GM18502 (cell line): Measurements from ENCODE around the gene METRN.

Experiments
- ATAC-seq: cut with Tn5 transposase; IDR thresholded peaks from one replicate; pipeline ENCODE4 v1.9.1; 2021; ENCODE audit warnings: mild to moderate bottlenecking; ENCODE audit not compliant: unreplicated experiment, poor library complexity

METRN gene

DNA sequence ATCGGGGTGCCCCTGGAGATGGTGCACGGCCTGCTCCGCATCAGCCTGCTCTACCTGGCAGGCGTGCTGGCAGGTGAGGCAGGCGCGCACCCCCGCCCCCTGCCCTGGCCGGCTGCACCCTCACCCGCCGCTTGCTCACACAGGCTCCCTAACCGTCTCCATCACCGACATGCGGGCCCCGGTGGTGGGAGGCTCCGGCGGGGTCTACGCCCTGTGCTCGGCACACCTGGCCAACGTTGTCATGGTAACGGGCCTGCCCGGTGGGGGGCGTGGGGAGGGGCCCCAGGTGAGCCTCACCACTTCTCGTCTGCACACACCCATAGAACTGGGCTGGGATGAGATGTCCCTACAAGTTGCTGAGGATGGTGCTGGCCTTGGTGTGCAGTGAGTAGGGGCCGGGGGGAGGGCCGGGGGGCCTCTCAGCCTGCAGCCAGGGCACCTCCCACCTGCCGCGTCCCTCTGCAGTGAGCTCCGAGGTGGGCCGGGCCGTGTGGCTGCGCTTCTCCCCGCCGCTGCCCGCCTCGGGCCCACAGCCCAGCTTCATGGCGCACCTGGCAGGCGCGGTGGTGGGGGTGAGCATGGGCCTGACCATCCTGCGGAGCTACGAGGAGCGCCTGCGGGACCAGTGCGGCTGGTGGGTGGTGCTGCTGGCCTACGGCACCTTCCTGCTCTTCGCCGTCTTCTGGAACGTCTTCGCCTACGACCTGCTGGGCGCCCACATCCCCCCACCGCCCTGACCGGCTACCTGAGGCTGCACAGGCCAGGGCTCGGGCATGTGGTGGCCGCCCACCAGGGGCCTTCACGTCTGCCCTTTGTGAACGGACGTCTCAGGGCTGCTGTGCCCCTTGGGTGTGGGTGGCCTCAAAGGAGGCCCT is 37.4 kb upstream of the METRN start:
- no peak for ATAC-seq

DNA sequence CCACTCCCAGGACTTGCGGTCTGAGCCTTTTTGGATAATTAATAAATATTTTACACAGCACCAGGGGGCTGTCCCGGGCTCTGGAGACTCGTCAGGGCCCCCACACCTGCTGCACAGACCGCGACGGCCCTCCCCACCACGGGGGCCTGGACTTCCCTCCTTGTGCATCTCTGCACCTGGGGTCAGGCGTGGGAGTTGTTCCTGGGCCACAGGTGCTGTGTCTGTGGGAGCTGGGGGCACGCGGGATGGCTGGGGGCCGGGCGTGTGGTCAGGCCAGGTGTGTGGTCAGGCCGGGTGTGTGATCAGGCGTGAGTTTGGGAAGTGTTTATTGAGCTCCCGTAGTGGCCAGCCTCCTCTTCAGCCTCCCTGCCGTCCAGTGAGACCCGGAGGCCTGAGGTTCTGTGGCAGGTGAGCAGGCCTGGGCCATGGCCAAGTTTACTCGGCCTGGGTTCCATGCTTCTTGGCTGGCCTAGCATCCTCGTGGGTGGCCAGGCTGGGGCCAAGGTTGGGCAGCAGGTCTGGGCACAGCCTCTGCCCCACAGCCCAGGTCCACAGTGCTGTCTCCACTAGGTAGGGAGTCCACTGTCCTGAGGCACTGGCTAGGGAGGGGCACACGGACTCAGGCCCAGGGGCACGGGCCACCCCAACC is 36.6 kb upstream of the METRN start:
- no peak for ATAC-seq

- ATAC-seq: no peak
Measured at GRCh38 chr16:678858-679813, 35.8 kb upstream of the METRN start.

GRCh38 chr16:679814-680624 is 34.9 kb upstream of the METRN start, which contains the start of gene STUB1:
Gene STUB1, plus strand, starts transcription at chr16:680410. Its CDS starts 116 bp downstream, at chr16:680526.
- ATAC-seq: peak; percentile 41

DNA sequence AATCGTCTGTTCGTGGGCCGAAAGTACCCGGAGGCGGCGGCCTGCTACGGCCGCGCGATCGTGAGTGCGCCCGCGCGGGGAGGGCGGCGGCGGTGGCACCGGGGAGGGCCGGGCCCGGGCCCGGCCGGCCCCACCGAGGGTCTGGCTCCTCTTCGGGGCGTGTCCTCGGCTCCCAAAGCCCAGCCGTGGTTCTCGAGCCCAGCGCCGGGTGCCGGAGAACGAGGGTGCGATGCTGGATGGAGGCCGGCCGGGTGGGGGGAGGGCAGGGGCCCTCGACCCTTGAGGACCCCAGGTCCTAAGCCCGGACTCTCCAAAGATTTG is 34.3 kb upstream of the METRN start:
- no peak for ATAC-seq

GRCh38 chr16:680967-681745 is 33.8 kb upstream of the METRN start:
- no peak for ATAC-seq

GRCh38 chr16:681746-682427 is 33.0 kb upstream of the METRN start:
- no peak for ATAC-seq

- no peak for ATAC-seq
Measured at GRCh38 chr16:682493-683395, 32.2 kb upstream of the METRN start.

GRCh38 chr16:683396-684070 is 31.4 kb upstream of the METRN start:
- no peak for ATAC-seq

DNA sequence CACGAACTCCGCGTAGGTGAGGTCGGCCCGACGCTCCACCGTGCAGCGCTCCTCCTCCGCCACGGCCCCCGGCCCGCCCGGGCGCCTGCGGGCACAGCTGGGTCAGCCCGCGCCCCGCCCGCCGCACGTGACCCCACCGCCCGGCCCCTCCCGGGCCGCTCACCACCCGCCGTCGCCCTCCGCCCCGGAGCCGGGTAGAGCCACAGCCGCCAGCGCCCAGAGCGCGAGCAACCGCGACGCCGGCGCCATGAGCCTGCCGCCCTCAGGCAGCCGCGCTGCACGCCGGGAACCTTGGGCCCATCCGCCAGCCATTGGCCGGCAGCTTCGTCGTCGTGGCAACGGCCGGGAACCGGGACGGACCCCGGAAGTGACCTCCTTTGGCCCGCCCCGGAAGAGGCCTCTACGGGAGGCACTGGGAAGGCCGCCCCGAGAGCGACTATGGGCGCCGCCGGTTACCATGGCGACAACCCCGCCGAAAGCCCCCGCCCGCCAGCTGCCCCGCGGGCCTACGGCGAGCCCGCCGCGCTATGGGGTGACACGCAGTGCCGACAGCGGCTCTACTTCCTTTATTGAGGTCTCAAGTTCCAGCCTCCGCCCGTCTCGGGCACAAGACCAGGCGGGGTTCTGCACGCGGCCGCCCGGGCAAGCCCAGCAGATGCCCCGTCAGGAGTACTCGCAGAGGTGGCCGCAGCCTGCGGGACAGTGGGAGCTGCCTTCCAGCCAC is 30.7 kb upstream of the METRN start, which contains the start of gene JMJD8:
Gene JMJD8, minus strand, starts transcription at position 264 of the 724 bp plus-strand sequence. Its CDS starts 15 bp downstream, at position 249.
- peak; percentile 68 for ATAC-seq

DNA sequence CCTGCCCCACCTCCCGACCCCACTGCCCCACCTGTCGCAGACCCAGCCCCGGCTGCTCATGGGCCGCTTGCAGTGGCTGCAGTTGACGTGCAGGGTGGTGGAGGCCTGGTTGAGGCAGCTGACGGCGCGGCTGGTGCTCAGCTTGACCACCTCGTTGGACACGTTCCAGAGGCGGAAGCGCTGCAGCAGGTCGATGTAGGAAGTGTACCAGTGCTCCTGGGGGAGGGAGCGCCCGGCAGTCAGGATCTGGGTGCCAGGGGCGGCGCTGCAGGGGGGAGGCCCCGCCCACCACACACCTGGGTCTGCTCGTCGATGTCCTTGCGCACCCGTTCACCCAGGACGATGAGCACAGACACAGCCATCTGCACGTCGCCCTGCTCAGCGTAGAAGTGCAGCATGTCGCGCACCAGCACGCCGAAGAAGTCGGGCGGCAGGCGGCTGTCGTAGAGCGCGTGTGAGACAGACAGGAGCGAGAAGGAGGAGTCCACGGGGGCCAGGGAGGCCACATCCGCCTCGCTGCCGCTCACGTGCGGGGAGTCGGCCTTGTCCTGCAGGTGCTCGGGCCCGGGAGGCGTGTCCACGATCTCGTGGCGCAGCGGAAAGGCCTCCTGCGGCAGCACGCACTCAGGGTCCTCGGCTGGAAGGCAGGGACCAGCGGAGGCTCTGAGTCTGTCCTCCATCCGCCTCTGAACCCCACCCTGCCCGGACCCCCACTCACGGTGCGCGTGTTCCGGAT is 29.8 kb upstream of the METRN start:
- no peak for ATAC-seq

DNA sequence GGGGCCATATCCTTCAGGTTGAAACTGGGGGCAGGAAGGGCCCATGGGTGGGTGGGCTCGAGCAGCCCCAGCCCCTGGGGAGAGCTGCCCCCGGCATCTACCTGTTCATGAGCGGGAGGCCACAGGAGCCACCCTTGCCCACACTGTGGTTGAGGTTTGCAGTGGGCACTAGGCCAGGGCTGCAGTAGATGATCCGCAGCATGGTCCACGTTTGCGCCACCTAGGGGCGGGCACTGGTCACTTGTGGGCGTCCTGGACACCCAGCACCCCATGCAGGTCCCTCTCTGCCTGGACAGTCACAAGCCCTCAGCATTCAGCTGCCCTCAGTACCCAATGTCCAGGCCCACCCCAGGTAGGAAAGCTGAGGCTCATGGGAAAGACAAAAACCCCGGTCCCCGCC is 29.0 kb upstream of the METRN start:
- no peak for ATAC-seq

DNA sequence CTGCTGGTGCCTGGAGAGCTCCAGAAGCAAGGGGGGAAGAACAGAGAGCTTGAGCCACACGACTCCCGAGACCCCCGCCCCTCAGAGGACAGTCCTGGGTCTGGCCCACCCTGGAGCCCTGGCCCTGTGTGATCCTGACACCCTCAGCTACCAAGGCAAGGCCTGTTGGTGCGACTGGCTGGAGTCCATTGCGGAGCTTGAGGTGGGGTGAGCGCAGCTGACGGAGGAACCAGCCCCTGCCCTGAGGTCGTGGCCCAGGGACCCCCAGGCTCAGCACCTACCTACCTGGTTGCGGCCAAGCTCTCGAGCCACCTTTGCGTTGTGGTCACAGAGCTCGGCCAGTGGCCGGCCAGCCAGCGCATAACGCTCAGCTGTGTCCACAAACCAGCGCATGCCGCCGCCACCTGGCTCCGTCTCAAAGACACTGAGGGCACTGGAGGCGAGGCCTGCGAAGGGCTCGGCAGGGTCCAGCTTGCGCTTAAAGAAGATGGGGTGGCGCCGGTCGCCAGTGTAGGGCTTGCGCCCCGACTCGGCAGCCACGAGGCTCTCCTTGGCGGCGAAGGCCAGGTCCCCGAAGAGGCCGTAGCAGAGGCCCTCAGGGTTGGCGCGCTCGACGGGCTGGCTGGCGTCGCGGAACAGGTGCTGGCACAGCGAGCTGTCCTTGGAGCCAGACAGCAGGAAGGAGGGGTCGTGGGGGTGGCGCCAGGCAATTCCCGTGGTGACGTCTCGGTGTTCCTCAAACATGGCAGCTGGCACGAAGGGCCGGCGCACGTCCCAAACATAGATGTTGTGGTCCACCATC is 28.3 kb upstream of the METRN start:
- ATAC-seq: no peak

DNA sequence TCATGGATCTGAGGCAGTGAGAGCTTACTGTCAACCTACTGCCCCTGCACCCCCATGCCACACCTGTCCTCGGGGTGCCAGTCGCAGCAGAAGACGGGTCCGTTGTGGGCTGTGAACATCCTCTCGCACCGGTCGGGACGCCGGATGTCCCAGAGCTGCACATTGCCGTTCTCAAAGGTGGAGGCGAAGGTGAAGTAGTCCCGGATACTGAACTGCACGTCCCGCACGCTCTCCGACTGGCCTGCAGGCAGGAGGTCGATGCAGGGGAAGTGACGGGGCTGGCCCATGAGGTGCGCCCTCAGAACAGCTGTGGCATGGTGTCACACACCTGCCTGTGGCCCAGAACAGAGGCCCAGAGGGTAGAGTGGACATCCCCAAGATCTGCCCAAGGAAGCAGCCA is 27.4 kb upstream of the METRN start:
- ATAC-seq: no peak
